Lung (tissue), 12 donors: Measurements from ENCODE around the gene STX11. TPM values are rescaled to one million over a fixed set of nuclear protein-coding genes. Genes with fewer than 3 reads are reported as not detected.

Experiments
- ATAC-seq: fragments of 200-7000 bp; cut with Tn5 transposase; one replicate; pipeline ENCODE4 v1.9.1; 2020; ENCODE audit warnings: moderate number of reproducible peaks; ENCODE audit not compliant: insufficient read depth, low FRiP score
- DNase-seq, 3 donors: peaks; one replicate each; pipeline ENCODE4 v3.0.0-alpha.2; 2013 to 2017
- H3K27ac ChIP-seq, 2 donors: one replicate each; pipeline ENCODE4 v1.5.1; 2013; ENCODE audit warnings: mild to moderate bottlenecking in 2 of 2, moderate library complexity in 2 of 2, control low read depth in 1 of 2, inconsistent platforms in 1 of 2, low read depth in 1 of 2, low read length in 1 of 2
- H3K27me3 ChIP-seq, 3 donors: one replicate each; pipeline ENCODE4 v1.5.1; 2013; ENCODE audit warnings: low read length in 2 of 3; ENCODE audit not compliant: control insufficient read depth in 3 of 3, insufficient read depth in 3 of 3
- H3K36me3 ChIP-seq, 4 donors: one replicate each; pipeline ENCODE4 v1.5.1; 2013; ENCODE audit warnings: low read length in 4 of 4, mild to moderate bottlenecking in 1 of 4, moderate library complexity in 1 of 4; ENCODE audit not compliant: control insufficient read depth in 4 of 4, insufficient read depth in 4 of 4
- H3K4me1 ChIP-seq, 5 donors: one replicate each; pipeline ENCODE4 v1.5.1; 2013; ENCODE audit warnings: low read length in 5 of 5, mild to moderate bottlenecking in 2 of 5, moderate library complexity in 1 of 5; ENCODE audit not compliant: control insufficient read depth in 5 of 5, insufficient read depth in 5 of 5
- H3K4me3 ChIP-seq: one replicate; pipeline ENCODE4 v1.5.1; 2013; ENCODE audit warnings: mild to moderate bottlenecking, control low read depth, moderate library complexity
- H3K9ac ChIP-seq, 2 donors: one replicate each; pipeline ENCODE4 v1.5.1; 2013; ENCODE audit warnings: low read length in 2 of 2, control low read depth in 1 of 2; ENCODE audit not compliant: insufficient read depth in 1 of 2
- H3K9me3 ChIP-seq, 4 donors: one replicate each; pipeline ENCODE4 v1.5.1; 2013; ENCODE audit warnings: low read length in 3 of 4, mild to moderate bottlenecking in 1 of 4, moderate library complexity in 1 of 4; ENCODE audit not compliant: control insufficient read depth in 4 of 4, insufficient read depth in 3 of 4
- CTCF ChIP-seq: IDR thresholded peaks from 2 replicates; pipeline ENCODE4 v1.5.1; 2012; ENCODE audit warnings: mild to moderate bottlenecking; ENCODE audit errors: control extremely low read depth, extremely low read depth
- WGBS, 2 donors: extraction: QIAGEN DNeasy Blood & Tissue Kit; methylation state at CpG; one replicate each; pipeline ENCODE4 v1.1.7; 2013; 5-methylcytosine and 5-hydroxymethylcytosine counted together
- polyA plus RNA-seq, 2 donors: library from polyadenylated mRNA; stranded (reverse); fragments of 200-250 nt; gene quantifications; one replicate each; pipeline ENCODE4 v1.2.1, GENCODE V29; 2013
- total RNA-seq, 2 donors: library from RNA; depleted of rRNA in 1 of 2; stranded (reverse); fragments of >200 nt in 1 of 2; gene quantifications; one replicate each; pipeline ENCODE4 v1.2.1, GENCODE V29; 2014 to 2021
- donor health status: control.
- donor health status: control.
- donor health status: Bipolar disorder and iron deficiency.
- donor health status: healthy.
- donor health status: DM: yes; HTN: yes; CAD: no.

The STX11 gene
- total and polyA plus RNA-seq, 4 donors: 10.6 to 62.7 (median 35.7) TPM

- H3K4me1 ChIP-seq: no peaks in the 10 kb centered on the region
- peaks cover 0 to 1% (median 0%) of the 10 kb centered on the region in 4 donors for H3K9me3 ChIP-seq
- DNase-seq: no peak
- H3K36me3 ChIP-seq: no peaks in the 10 kb centered on the region
- no peak overlapping the region for H3K4me3 ChIP-seq
- 73 to 83% methylated on average over 5 of the region's 5 CpGs for WGBS, 2 donors
- TF ChIP-seq CTCF: no peak
- no peak for ATAC-seq
- no peak overlapping the region for H3K9ac ChIP-seq
- H3K27me3 ChIP-seq: no peaks in the 10 kb centered on the region
- peak overlapping the region in 1 of 2 donors; percentile 6 for H3K27ac ChIP-seq
Measured at GRCh38 chr6:144133225-144133821, 17.0 kb upstream of the STX11 start.

GRCh38 chr6:144134176-144134575 is 16.1 kb upstream of the STX11 start:
- TF ChIP-seq CTCF: no peak
- Histone ChIP-seq H3K27ac (no peak overlapping the region), H3K4me1 (no peaks in the 10 kb centered on the region), H3K36me3 (no peaks in the 10 kb centered on the region), H3K27me3 (no peaks in the 10 kb centered on the region), H3K9me3 (peaks cover 0 to 1% (median 0%) of the 10 kb centered on the region in 4 donors), H3K4me3 (no peak overlapping the region), H3K9ac (no peak overlapping the region)
- ATAC-seq (no peak), DNase-seq (no peak)
- WGBS, 2 donors: 86 to 94% methylated on average over 2 of the region's 2 CpGs

- Histone ChIP-seq H3K9me3 (no peaks in the 10 kb centered on the region), H3K4me1 (no peaks in the 10 kb centered on the region), H3K27me3 (no peaks in the 10 kb centered on the region), H3K9ac (no peak overlapping the region), H3K36me3 (no peaks in the 10 kb centered on the region), H3K27ac (no peak overlapping the region), H3K4me3 (no peak overlapping the region)
- ATAC-seq: no peak
- 47 to 63% methylated on average over 2 of the region's 2 CpGs for WGBS, 2 donors
- no peak for DNase-seq
- no peak for TF ChIP-seq CTCF
Measured at GRCh38 chr6:144134737-144135136, 15.6 kb upstream of the STX11 start.

- H3K9me3 ChIP-seq: no peaks in the 10 kb centered on the region
- no peak for TF ChIP-seq CTCF
- no peaks in the 10 kb centered on the region for H3K4me1 ChIP-seq
- no peak overlapping the region for H3K9ac ChIP-seq
- H3K27ac ChIP-seq: no peak overlapping the region
- no peaks in the 10 kb centered on the region for H3K27me3 ChIP-seq
- DNase-seq (no peak), ATAC-seq (no peak)
- 89 to 92% methylated on average over 4 of the region's 4 CpGs for WGBS, 2 donors
- no peak overlapping the region for H3K4me3 ChIP-seq
- no peaks in the 10 kb centered on the region for H3K36me3 ChIP-seq
Measured at GRCh38 chr6:144138542-144138941, 11.8 kb upstream of the STX11 start.
